Stomach (tissue), 4 donors: ENCODE data around the gene KRTAP4-3.

Experiments used
- CTCF ChIP-seq, 7 experiments: fragments of 450-650 bp in 4 of 7; fragments of 200-600 bp in 3 of 7; sonication (generic) in 3 of 7; IDR thresholded peaks; one replicate each; pipeline ENCODE4 v1.5.1; 2016 to 2019; ENCODE audit warnings: antibody characterized with exemption in 7 of 7, control low read depth in 2 of 7, mild to moderate bottlenecking in 1 of 7
- EP300 ChIP-seq: sonication (generic); formaldehyde crosslinking; IDR thresholded peaks from one replicate; pipeline ENCODE4 v1.6.1; 2017; ENCODE audit warnings: antibody characterized with exemption
- POLR2A ChIP-seq, 4 donors: fragments of 450-650 bp; IDR thresholded peaks; one replicate each; pipeline ENCODE4 v1.6.1; 2016; ENCODE audit warnings: antibody characterized with exemption in 4 of 4, control low read depth in 2 of 4, mild to moderate bottlenecking in 1 of 4, moderate library complexity in 1 of 4
- POLR2AphosphoS5 ChIP-seq, 3 donors: sonication (generic); formaldehyde crosslinking; IDR thresholded peaks; one replicate each; pipeline ENCODE4 v1.6.1; 2016; ENCODE audit warnings: antibody characterized with exemption in 3 of 3

GRCh38 chr17:41133880-41134735 is 33.9 kb downstream of the KRTAP4-3 start:
- TF ChIP-seq CTCF (IDR thresholded peaks at IDR 0.05) (no peak), EP300 (no peak), POLR2A (IDR thresholded peaks at IDR 0.05) (no peak), POLR2AphosphoS5 (IDR thresholded peaks at IDR 0.05) (no peak)
